H9 (cell line): ENCODE data around the gene KIF26A. TPM values are rescaled to one million over a fixed set of nuclear protein-coding genes. Genes with fewer than 3 reads are reported as not detected.

Experiments used
- DNase-seq: peaks from one replicate; pipeline ENCODE4 v3.0.0-alpha.2; 2017
- H2AFZ ChIP-seq: one replicate; pipeline ENCODE4 v1.6.1; 2013; ENCODE audit warnings: mild to moderate bottlenecking, low read length, control low read depth, moderate library complexity
- H2AK5ac ChIP-seq: 2 replicates; pipeline ENCODE4 v1.6.1; 2013; ENCODE audit warnings: low read length, control low read depth, mixed read lengths; ENCODE audit not compliant: insufficient read length
- H2BK120ac ChIP-seq: one replicate; pipeline ENCODE4 v1.6.1; 2013; ENCODE audit warnings: low read depth, mild to moderate bottlenecking, low read length, control low read depth, inconsistent platforms; ENCODE audit not compliant: poor library complexity, severe bottlenecking
- H2BK12ac ChIP-seq: 2 replicates; pipeline ENCODE4 v1.6.1; 2013; ENCODE audit warnings: low read length, control low read depth, mixed read lengths, low read depth; ENCODE audit not compliant: insufficient read length
- H2BK15ac ChIP-seq: 2 replicates; pipeline ENCODE4 v1.6.1; 2013; ENCODE audit warnings: low read depth, low read length, control low read depth
- H2BK20ac ChIP-seq: one replicate; pipeline ENCODE4 v1.6.1; 2013; ENCODE audit warnings: low read depth, mild to moderate bottlenecking, low read length, control low read depth, inconsistent platforms; ENCODE audit not compliant: poor library complexity, severe bottlenecking
- H2BK5ac ChIP-seq: 2 replicates; pipeline ENCODE4 v1.6.1; 2013; ENCODE audit warnings: low read length, control low read depth, mixed read lengths; ENCODE audit not compliant: insufficient read length
- H3K14ac ChIP-seq: 2 replicates; pipeline ENCODE4 v1.6.1; 2013; ENCODE audit warnings: low read length, control low read depth; ENCODE audit not compliant: insufficient read depth
- H3K18ac ChIP-seq: 2 replicates; pipeline ENCODE4 v1.6.1; 2013; ENCODE audit warnings: low read depth, mild to moderate bottlenecking, mixed read lengths, low read length, control low read depth; ENCODE audit not compliant: insufficient read length
- H3K23ac ChIP-seq: 2 replicates; pipeline ENCODE4 v1.6.1; 2013; ENCODE audit warnings: low read length, control low read depth, mixed read lengths, low read depth; ENCODE audit not compliant: insufficient read length
- H3K23me2 ChIP-seq: 2 replicates; pipeline ENCODE4 v1.6.1; 2013; ENCODE audit warnings: low read depth, mild to moderate bottlenecking, mixed read lengths, low read length, control low read depth; ENCODE audit not compliant: insufficient read length, poor library complexity, severe bottlenecking
- H3K27ac ChIP-seq: 2 replicates; pipeline ENCODE4 v1.5.1; 2013; ENCODE audit warnings: low read length, control low read depth, mixed read lengths, low read depth; ENCODE audit not compliant: insufficient read length
- H3K27me3 ChIP-seq: 2 replicates; pipeline ENCODE4 v1.6.1; 2013; ENCODE audit warnings: low read length, control low read depth, inconsistent platforms; ENCODE audit not compliant: insufficient read depth
- H3K4ac ChIP-seq: 2 replicates; pipeline ENCODE4 v1.6.1; 2013; ENCODE audit warnings: low read depth, mild to moderate bottlenecking, control low read depth, inconsistent platforms, low read length, moderate library complexity
- H3K4me1 ChIP-seq: 2 replicates; pipeline ENCODE4 v1.6.1; 2013; ENCODE audit warnings: low read length, control low read depth, inconsistent platforms; ENCODE audit not compliant: insufficient read depth
- H3K4me2 ChIP-seq: 2 replicates; pipeline ENCODE4 v1.6.1; 2013; ENCODE audit warnings: low read length, control low read depth, mixed read lengths; ENCODE audit not compliant: insufficient read length, insufficient read depth
- H3K56ac ChIP-seq: 2 replicates; pipeline ENCODE4 v1.6.1; 2013; ENCODE audit warnings: low read depth, mild to moderate bottlenecking, mixed read lengths, low read length, control low read depth; ENCODE audit not compliant: insufficient read length
- H3K79me1 ChIP-seq: 2 replicates; pipeline ENCODE4 v1.6.1; 2013; ENCODE audit warnings: low read depth, mild to moderate bottlenecking, moderate library complexity, low read length, control low read depth, inconsistent platforms; ENCODE audit not compliant: insufficient read depth, poor library complexity, severe bottlenecking
- H3K79me2 ChIP-seq: 2 replicates; pipeline ENCODE4 v1.6.1; 2013; ENCODE audit warnings: low read length, control low read depth, inconsistent platforms; ENCODE audit not compliant: insufficient read depth
- H3K9ac ChIP-seq: 2 replicates; pipeline ENCODE4 v1.6.1; 2013; ENCODE audit warnings: low read length, control low read depth, mixed read lengths; ENCODE audit not compliant: insufficient read length; ENCODE audit errors: extremely low read depth
- H3K9me3 ChIP-seq: one replicate; pipeline ENCODE4 v1.6.1; 2013; ENCODE audit warnings: low read depth, low read length, inconsistent platforms; ENCODE audit not compliant: control insufficient read depth
- H3T11ph ChIP-seq: one replicate; pipeline ENCODE4 v1.6.1; 2013; ENCODE audit warnings: mild to moderate bottlenecking, low read length, control low read depth, inconsistent platforms
- H4K20me1 ChIP-seq: one replicate; pipeline ENCODE4 v1.6.1; 2013; ENCODE audit not compliant: control insufficient read depth, insufficient read length, insufficient read depth
- H4K5ac ChIP-seq: 2 replicates; pipeline ENCODE4 v1.6.1; 2013; ENCODE audit warnings: low read depth, mild to moderate bottlenecking, mixed read lengths, low read length, control low read depth; ENCODE audit not compliant: insufficient read length
- H4K8ac ChIP-seq: replicated peaks from 2 replicates; pipeline ENCODE4 v1.6.1; 2013; ENCODE audit warnings: low read length, control low read depth, mixed read lengths, low read depth; ENCODE audit not compliant: insufficient read length
- H4K91ac ChIP-seq: 2 replicates; pipeline ENCODE4 v1.6.1; 2013; ENCODE audit warnings: low read depth, mild to moderate bottlenecking, moderate library complexity, mixed read lengths, low read length, control low read depth; ENCODE audit not compliant: insufficient read length
- H3K27ac Mint-ChIP-seq, 3 experiments: 2 replicates in 2 of 3; 3 replicates in 1 of 3; pipeline ENCODE4 v1.8.0; 2020 to 2021; ENCODE audit warnings: mixed read lengths in 3 of 3, mild to moderate bottlenecking in 1 of 3, moderate library complexity in 1 of 3
- H3K27me3 Mint-ChIP-seq: 2 replicates; pipeline ENCODE4 v1.8.0; 2021; ENCODE audit warnings: low read depth, mild to moderate bottlenecking, moderate library complexity, mixed read lengths
- H3K36me3 Mint-ChIP-seq, 3 experiments: 2 replicates in 2 of 3; 3 replicates in 1 of 3; pipeline ENCODE4 v1.8.0; 2020 to 2021; ENCODE audit warnings: low read depth in 3 of 3, mixed read lengths in 3 of 3; ENCODE audit not compliant: insufficient read depth in 1 of 3
- H3K4me1 Mint-ChIP-seq, 2 experiments: 2 replicates each; pipeline ENCODE4 v1.8.0; 2020; ENCODE audit warnings: mixed read lengths in 2 of 2
- H3K4me3 Mint-ChIP-seq, 2 experiments: 2 replicates in 1 of 2; 3 replicates in 1 of 2; pipeline ENCODE4 v1.8.0; 2020 to 2021; ENCODE audit warnings: mild to moderate bottlenecking in 2 of 2, mixed read lengths in 2 of 2, moderate library complexity in 1 of 2
- H3K9me3 Mint-ChIP-seq, 2 experiments: 2 replicates in 1 of 2; 3 replicates in 1 of 2; pipeline ENCODE4 v1.8.0; 2020; ENCODE audit warnings: mild to moderate bottlenecking in 2 of 2, mixed read lengths in 2 of 2, moderate library complexity in 1 of 2
- WGBS: extraction: QIAGEN DNeasy Blood & Tissue Kit; methylation state at CpG from one replicate; pipeline ENCODE4 v1.1.7; 2013; ENCODE audit warnings: missing lambda C conversion rate, low lambda C conversion rate, mixed read lengths; ENCODE audit not compliant: insufficient read length; ENCODE audit errors: extremely low coverage; 5-methylcytosine and 5-hydroxymethylcytosine counted together
- total RNA-seq: library from RNA; stranded (reverse); gene quantifications from 2 replicates; pipeline ENCODE4 v1.2.1, GENCODE V29; 2021
- TF ChIP-seq, protein P1 (sequence below): fragments of 200-600 bp; sonication (generic); conservative IDR thresholded peaks from 3 replicates; pipeline ENCODE4 v1.8.0; 2021; ENCODE audit warnings: antibody characterized with exemption, mild to moderate bottlenecking

The KIF26A gene
- total RNA-seq, 1 experiment from 2014 or later = 44.2 TPM

DNA sequence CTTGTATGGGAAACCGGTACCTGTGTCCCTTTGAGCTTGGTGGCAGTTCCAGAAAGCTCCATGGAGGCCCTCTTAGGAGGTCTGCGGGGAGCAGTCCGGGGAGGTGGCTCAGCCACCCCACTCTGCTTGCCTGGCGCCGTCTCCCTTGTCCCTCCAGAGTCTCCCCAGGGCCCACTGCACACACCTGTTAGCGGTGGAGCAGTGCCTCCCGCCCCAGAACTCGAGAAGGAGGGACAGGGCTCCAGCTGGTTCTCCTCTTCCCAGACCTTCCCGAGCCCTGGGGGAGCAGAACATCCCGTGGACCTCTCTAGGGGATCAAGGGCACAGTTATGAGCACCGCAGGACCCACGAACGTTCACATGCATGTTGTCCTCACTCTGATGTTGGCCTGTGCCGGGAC, 42.1 kb upstream of the KIF26A start:
- H3K9ac ChIP-seq = no peak overlapping the region
- no peak overlapping the region for H3K56ac ChIP-seq
- no peak overlapping the region for H3T11ph ChIP-seq
- H3K27ac ChIP-seq = no peak overlapping the region
- H4K91ac ChIP-seq = no peak overlapping the region
- H3K23me2 ChIP-seq = no peaks in the 10 kb centered on the region
- H2AFZ ChIP-seq = no peak overlapping the region
- H2BK120ac ChIP-seq = no peak overlapping the region
- H2BK20ac ChIP-seq = no peak overlapping the region
- H3K18ac ChIP-seq = no peak overlapping the region
- no peak overlapping the region for H2BK15ac ChIP-seq
- H2BK5ac ChIP-seq = no peak overlapping the region
- no peaks in the 10 kb centered on the region for H3K4me1 ChIP-seq
- no peak overlapping the region for H2AK5ac ChIP-seq
- no peaks in the 10 kb centered on the region for H3K79me1 ChIP-seq
- no peak for DNase-seq
- H3K79me2 ChIP-seq = no peaks in the 10 kb centered on the region
- TF ChIP-seq, protein P1, sequence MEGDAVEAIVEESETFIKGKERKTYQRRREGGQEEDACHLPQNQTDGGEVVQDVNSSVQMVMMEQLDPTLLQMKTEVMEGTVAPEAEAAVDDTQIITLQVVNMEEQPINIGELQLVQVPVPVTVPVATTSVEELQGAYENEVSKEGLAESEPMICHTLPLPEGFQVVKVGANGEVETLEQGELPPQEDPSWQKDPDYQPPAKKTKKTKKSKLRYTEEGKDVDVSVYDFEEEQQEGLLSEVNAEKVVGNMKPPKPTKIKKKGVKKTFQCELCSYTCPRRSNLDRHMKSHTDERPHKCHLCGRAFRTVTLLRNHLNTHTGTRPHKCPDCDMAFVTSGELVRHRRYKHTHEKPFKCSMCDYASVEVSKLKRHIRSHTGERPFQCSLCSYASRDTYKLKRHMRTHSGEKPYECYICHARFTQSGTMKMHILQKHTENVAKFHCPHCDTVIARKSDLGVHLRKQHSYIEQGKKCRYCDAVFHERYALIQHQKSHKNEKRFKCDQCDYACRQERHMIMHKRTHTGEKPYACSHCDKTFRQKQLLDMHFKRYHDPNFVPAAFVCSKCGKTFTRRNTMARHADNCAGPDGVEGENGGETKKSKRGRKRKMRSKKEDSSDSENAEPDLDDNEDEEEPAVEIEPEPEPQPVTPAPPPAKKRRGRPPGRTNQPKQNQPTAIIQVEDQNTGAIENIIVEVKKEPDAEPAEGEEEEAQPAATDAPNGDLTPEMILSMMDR = no peak
- WGBS = no CpG with 5 or more reads among the region's 14 CpGs
- H2BK12ac ChIP-seq = no peak overlapping the region
- no peak overlapping the region for H3K27ac Mint-ChIP-seq
- H3K14ac ChIP-seq = no peak overlapping the region
- H4K5ac ChIP-seq = no peak overlapping the region
- no peaks in the 10 kb centered on the region for H3K9me3 Mint-ChIP-seq
- H3K4ac ChIP-seq = no peak overlapping the region
- H4K20me1 ChIP-seq = no peaks in the 10 kb centered on the region
- no peaks in the 10 kb centered on the region for H3K36me3 Mint-ChIP-seq
- H3K4me3 Mint-ChIP-seq = no peak overlapping the region
- H3K27me3 Mint-ChIP-seq = peaks cover 13% of the 10 kb centered on the region
- H3K9me3 ChIP-seq = no peaks in the 10 kb centered on the region
- H3K23ac ChIP-seq = no peak overlapping the region
- H3K4me1 Mint-ChIP-seq = peaks cover 6 to 8% of the 10 kb centered on the region in 2 experiments
- H3K27me3 ChIP-seq = no peaks in the 10 kb centered on the region
- no peak overlapping the region for H4K8ac ChIP-seq
- no peak overlapping the region for H3K4me2 ChIP-seq
